CD4-positive, alpha-beta T cell treated with Interleukin-10 for 1 hour (primary cell): Measurements from ENCODE around the gene SLC9B2.
A peak's percentile ranks its signal among the peaks of the same experiment; 100 is the strongest.

Experiments used
- DNase-seq: peaks from one replicate; pipeline ENCODE4 v3.0.0-alpha.2; 2020

Gene SLC9B2

DNA sequence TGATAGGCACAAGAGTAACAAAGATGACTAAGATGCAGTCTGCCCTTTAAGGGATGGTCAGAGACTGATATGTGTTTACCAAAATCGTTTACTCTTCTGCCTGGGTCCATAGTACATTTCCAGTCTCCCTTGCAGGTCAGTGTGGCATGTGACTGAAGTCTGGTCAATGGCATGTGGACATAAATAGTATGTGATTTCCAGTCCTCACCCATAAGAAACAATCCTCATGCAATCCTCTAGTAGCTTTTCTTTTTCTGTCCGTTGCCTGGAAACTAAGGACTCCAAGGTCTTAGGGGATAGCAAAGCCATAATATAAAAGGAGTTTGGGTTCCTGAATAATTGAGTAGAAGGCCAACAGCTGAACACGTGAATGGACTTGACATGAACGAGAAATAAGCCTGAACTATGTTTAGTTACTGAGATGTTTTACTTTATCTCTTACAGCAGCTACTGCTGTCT is 1.1 kb downstream of the SLC9B2 start:
- peak; percentile 8 for DNase-seq

DNA sequence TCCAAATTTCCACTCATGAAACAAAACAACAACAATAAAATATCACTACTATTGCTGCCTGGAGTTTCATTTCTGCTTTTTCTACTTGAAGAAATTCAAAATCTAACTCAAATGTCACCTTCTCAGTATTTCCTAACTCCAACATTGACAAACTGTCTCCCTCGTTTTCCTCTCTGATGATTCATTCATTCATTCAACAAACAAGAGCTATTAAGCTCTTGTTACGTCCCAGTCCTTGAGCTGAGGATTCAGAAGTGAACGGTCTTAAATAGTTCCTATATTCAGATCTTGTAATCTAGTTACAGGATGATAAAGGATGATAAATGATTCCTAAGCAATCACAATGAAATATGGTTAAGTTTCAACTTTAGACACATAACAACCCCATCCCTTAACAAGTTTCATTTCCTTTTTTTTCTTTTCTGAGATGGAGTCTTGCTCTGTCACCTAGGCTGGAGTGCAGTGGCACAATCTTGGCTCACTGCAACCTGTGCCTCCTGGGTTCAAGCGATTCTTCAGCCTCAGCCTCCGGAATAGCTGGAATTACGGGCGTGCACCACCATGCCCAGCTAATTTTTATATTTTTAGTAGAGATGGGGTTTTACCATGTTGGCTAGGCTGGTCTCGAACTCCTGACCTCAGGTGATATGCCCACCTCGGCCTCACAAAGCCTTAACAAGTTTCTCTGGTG is 1.7 kb downstream of the SLC9B2 start:
- no peak for DNase-seq

DNA sequence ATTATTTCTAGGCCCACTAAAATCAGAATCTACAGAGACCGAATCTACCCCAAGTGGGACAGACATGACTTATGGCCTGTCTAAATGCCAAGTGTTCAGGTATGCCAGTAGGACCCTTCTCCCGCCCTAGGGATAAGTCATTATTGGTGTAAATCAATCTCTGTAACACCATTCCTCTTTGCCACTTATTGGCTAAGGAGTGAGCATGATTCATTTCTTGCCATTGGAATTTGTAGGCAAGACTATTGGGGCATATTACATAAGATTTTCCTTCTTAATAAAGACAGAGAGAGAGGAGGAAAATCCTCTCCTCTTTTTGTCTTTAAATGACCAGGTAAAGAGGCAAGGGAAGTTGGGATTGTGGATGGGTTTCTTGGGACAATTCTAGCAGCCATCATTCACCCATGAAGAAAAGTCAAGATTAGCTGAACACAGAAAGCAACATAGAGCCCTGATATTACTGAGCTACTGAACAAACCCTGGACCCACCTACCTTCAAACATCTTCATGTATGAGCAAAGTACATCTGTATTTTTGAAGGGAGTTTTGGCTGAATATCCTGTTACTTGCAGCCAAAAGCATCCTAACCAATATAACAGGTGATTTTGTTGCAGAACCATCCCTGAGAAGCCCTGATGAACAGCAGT is 2.6 kb downstream of the SLC9B2 start:
- no peak for DNase-seq

DNA sequence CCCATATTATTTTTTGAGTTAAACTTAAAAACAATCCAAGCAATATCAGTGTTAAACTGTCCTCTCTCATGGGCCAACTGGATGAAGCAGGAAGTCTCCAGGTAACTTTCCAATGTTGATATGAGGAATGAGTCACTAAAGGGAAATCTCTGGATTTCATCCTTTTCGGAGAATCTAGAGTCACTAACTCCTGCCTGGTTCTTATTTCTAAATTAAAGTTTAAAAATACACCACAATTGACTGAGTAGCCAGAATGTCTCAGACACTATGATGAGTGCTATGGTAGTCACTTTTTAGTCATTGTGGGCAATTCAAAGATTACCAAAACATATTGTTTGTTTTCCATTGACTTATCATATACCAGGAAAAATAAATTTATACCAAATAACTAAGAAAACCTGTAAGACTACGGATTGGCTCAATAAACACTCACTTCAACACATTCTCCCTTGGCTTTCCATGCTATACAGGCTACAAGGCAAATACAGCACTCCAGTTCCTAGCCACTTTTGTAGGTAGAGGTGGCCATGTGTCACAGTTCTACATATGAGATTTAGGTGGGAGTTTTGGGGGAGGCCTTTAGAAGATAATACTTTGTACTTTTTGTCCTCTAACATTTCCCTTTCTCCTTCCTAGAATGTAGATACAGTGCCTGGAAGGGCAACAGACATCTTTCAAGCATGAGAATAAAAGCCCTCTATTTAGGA is 8.6 kb downstream of the SLC9B2 start:
- no peak for DNase-seq

DNA sequence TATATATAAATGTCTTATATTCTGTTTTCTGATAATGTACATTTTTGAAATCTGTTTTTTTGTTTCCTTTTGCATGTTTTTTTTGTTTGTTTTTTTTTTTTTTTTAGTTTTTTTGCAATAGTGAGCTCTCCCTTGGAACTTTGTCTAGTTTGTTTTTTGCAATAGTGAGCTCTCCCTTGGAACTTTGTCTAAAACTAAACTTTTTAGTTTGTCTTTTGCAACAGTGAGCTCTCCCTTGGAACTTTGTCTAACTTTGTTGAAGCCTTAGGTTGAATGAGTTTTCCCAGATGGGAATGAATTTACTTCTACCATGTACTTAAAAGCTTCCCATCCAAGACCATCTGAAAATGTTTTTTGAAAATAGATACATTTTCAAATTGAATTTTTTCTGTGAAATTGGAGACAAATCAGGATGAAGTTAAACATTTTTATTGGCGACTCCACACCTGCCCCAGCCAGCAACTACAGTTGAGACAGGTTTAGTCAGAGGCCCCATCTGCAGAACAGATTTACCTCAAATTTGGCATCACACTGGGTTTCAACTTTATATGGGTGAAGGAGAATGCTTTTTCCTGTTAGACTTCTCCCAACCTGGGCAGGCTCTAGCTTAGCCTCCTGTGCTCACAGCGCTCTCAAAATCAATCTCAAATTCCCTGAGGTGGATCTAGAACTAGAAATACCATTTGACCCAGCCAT is 16.0 kb downstream of the SLC9B2 start:
- DNase-seq = no peak

DNA sequence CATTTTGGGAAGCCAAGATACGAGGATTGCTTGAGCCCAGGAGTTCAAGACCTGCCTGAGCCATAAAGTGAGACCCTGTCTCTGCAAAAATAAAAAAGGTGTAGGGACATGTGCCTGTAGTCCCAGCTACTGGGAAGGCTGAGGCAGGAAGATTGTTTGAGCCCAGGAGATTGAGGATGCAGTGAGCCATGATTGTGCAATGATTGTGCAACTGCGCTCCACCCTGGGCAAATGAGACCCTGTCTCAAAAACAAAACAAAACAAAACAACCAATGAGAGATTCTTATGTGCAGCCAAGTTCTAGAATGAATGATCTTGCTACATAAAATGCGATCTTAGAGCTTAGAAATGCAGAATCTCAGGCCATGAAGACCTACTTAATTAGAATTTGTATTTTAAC is 22.5 kb downstream of the SLC9B2 start:
- DNase-seq = no peak

DNA sequence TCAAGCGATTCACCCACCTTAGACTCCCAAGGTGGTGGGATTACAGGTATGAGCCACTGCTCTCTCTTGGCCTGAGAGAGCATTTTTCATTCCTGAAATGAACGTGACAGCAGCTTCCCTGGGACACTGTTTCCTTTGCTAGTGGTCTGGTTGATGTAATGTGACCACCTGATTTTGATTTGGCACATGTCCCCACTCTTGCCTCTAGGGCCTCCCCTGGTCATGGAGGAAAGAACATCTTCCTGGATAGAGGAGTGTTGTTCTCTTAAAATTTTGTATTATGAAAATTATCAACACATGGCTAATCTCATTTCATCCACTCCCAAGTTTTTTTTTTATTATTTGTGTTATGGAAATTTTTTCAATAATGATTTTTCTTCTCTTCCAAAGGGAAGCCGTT is 23.8 kb downstream of the SLC9B2 start:
- DNase-seq = no peak

DNA sequence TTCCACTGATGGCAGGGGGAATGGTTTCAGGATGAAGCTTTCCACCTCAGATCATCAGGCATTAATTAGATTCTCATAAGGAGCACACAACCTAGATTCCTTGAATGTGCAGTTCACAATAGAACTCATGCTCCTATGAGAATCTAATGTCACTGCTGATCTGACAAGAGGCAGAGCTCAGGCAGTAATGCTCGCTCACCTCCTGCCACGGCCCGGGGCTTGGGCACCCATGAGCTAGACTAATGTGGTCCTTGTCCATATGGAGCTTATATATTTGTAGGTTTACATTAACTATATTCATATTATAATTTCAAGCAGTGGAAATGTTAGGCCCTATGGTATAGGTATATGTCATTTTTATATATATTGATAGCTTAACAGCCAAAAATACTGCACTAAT is 24.4 kb downstream of the SLC9B2 start:
- DNase-seq = no peak

DNA sequence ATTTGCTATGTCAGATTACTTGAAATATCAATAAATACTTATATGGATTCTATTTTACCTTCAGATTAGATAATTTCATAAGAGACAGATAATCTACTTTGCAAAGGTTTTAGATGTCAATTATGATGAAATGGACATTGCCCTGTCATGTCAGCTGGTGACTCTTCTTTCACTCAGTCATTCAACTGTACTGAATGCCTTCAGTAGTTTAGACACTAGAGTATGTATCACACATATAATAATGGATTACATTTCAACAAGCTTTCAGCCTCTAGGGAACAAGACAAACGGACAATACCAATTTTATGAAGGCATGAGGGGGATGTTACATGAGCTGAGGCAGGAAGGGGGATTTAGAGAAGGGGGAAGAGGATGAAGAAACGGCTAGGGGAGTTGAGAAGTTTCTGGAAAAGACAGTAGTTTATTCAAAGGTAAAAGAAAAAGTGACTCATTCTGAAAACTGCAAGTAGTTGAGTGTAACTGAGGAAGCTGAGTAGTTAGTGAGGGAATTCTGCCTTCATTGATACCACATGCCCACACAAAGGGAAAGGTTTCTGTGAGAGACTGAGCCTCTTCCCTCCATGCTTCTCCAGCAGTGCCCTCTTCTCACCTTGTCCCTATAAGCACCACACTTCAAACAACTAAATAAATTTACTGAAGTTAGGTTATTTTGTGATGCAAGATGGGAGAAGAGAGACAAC is 25.7 kb downstream of the SLC9B2 start:
- DNase-seq = no peak

DNA sequence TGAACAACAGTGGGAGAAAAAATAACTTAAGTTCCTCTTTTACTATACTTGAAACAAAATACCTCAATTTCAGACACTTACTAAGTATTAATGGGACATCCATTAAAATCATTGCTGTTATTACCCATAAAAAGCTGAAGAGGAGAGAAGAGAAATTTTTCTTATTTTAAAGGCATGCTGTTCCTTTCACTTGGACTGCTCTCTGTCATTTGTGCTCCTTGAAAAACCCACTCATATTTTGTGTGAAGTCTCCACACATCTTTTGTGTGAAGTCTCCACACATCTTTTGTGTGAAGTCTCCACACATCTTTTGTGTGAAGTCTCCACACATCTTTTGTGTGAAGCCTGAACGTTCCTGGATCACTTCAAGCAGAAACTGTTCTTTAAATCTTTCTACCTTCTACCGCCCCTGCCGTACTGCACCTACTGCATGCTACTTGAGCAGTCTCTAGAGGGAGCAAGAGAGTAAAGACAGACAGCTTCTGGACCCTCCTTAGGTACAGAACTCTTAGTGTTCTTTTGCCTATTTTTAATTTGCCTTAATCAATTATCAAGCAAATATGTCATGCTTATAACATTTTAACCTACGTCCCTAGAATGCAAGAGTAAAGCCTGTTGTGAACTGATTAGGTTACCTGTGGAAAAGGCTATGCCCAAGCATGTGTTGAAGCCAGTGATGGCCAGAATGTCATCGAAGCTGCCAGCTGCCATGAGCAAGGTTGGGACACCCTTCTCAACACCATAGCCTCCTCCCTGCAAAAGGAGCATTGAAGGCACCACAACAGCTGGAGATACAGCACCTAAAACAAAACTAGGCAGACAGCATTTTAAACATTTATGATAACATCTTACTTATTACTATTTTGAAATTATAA is 29.9 kb downstream of the SLC9B2 start:
- peak; percentile 64 for DNase-seq

DNA sequence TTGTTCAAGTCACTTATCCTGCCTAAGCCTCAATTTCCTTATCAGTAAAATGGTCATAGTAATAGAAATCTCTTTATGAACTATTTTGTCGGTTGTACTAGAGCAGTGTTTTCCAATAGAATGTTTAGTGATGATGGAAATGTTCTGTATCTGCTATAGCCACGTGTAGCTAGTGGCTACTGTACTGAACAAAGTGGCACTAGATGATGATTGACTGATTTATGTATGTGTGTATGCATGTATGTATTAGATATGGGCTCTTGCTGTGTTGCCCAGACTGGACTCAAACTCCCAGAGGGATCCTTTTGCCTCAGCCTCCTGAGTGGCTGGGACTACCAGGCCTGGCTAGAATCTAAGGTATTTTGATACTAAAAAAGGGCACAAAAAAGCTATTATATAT is 32.4 kb downstream of the SLC9B2 start:
- DNase-seq = no peak

DNA sequence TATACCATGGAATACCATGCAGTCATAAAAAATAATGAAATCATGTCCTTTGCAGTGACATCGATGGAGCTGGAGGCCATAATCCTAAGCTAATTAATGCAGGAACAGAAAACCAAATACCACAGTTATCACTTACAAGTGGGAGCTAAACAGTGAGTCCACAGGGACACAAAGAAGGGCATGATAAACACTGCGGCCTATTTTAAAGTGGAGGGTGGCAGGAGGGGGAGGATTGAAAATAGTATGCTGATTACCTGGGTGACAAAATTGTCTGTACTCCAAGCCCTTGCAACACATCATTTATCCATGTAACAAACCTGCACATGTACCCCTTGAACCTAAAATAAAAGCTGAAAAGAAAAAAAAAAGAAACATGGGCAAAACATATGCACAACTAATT is 40.4 kb downstream of the SLC9B2 start:
- no peak for DNase-seq

DNA sequence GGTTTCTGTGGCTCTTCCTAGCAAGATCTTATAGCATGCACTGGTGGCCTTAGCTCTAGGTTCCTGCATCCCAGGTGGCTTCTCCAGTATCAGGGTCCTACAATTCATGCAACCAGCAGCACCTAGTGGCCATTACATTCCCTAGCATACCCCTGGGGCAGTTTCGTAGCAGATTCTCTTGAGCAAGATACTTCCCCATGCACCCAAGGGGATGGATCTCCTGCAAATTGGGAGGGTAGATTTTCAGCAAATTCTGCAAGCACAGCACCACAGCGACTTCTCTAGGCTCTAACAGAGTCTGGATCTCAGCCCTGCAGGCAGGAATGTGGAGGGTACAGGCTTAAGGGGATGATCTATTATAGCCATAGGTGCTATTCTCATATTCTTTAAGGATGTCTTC is 44.0 kb downstream of the SLC9B2 start:
- DNase-seq = no peak

DNA sequence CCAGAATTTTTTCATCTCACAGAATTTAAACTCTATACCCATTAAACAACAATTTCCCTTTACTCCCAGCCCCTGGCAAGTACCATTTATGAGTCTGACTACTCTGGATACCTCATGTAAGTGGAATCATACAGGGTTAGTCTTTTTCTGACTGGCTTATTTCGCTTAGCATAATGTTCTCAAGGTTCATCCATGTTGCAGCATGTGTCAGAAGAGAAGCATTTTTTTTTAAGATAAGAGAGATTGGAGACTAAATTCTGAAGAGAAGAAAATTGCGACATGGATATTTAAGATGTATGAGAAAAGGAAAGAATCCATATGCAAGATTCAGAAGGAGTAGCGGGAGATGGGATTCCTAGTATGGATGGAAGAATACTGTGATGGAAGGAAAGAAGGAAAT is 45.8 kb downstream of the SLC9B2 start:
- DNase-seq = no peak

DNA sequence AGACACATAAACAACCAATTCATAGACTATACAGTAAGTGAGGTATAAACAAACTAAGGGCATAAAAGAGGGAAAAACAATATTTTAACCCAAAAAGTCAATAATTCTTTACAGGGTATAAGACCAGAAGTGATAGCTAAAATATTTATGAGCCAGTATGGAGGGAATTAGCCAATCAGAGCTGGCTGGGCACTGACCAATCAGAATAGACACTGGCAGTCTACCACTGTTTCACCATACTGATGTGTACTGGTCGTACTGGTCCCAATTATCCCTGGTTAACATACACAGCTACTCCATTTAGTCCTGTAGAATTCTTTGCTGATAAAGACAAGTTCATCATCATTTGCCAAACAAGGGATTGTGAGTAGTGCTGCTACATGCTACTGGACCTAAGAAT is 47.3 kb downstream of the SLC9B2 start:
- DNase-seq = no peak

DNA sequence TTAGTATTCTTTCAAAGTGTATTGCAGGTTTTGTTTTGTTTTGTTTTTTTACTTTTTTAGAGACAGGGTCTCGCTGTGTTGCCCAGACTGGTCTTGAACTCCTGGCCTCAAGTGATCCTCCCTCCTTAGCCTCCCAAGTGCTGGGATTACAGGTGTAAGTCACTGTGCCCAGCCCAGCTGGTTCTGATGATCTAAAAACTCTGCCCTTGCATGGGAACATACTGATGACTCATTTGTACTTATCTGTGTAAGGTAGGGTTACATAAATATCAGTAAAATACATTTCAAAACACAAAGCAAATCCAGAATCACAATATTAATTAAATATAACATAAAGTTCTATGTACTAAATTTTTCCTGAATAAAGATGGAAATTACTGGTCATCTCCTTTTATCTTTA is 49.7 kb downstream of the SLC9B2 start:
- DNase-seq = no peak

DNA sequence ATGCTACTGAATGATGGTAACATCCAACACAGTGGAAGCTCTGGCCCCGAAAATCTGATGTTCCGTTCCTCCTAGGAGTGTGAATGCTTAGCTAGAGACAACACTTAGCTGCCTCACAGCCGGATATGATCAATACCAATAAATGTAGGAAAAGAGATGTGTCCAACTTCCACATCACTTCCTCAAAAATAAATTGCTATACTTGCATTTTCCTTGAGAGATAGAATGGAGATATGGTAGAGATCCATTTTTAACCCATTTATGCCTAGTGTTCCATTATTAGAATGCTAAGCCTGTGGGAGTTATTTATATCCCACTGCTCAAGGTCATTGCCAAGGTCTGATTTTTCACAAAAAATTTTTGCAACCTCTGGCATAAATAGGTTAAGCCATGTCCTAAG is 51.6 kb downstream of the SLC9B2 start:
- DNase-seq = no peak

DNA sequence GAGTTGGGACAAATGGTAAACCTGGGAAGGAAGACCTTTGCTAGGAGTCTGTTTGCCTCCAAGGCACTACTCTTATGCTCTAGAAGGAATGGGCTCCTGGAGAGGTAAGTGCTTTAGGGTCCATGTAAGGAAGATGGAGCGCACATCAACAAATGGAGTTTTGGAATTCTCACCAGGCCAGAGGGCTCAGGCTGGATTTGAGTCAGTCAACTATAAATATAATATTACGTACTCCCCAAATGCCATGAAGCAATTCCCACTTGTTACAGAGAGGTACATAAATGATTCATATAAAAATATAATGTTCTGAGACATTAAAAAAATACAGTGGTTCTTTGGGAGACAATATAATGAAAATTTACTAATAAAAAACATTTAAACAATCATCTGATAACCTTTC is 55.4 kb downstream of the SLC9B2 start:
- DNase-seq = no peak

DNA sequence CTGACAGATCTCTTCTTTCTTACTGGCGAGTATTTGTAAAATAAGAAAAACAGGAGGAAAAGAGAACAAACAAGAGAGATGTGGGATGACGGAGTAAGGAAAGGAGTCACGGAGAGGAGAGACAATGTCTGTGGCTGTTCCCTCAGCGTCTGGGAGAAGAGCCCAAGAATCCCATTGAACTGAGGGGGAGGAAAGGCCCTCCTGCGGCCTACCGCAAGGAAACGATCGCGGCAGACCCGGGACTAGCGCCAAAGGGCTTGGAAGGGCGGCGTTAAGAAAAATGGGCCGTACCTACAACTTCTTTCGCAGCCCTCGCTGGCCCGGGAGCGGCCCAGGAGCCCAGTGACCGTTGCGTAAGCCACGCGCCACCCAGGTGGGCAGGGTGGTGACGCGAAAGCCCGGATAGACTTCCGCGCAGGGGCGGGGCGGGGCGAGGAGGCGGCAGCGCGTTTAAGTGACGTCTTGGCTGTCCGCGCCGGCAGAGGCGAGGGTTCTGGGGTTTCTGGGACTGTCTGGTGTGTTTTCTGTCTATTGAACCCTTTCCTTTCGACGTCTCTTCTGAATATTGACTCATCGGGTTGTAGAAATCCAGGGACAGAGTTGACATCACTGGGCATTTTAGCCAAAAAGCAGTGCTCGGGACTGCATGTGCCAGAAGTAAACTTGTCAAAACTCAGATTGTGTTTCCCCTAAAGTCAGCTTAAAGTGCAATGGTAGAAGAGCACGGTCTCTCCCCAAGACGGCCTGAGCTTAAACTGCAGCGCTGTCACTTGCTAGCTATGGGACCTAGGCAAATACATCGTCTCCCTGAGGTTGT is 57.0 kb downstream of the SLC9B2 start, which contains the start of gene SLC9B1:
Gene SLC9B1 (minus strand): TSS at position 398 of the 817 bp plus-strand sequence. CDS start 27,994 bp downstream, outside the sequence.
- DNase-seq = peak; percentile 95

DNA sequence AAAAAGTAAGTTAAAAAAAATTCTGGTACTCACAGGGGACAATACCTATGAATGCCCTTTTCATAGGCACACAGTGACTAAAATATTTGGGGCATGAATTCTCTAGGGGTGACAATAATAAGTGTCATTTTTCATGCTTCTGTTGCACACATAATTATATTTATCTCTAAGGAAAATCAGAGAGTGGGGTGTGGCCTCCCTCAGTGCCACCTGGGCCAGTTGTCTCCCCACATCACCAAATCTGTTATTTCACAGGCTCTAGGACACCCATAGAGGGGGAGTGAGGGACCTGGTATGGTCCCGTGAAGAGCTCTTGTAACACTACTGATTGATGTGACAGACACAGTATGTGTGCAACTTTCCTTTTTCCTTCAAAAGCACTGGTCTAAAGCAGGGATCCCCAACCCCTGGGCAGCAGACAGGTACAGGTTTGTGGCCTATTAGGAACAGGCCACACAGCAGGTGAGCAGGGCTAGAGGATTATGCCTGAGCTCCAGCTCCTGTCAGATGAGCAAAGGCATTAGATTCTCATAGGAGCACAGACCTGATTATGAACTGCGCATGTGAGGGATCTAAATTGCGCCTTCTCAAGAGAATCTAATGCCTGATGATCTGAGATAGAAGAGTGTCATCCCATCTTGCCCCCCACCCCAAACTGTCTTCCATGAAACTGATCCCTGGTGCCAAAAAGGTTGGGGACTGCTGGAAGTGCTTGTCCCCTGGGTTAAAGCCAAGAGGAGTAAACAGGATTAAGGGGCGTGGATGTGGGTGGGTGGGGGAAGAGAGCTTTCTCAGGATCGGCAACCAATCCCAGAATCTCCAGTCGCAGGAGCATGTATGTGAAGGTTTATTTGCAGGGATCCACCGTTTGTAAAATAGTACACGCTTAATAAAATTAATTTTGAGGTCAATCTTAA is 57.9 kb downstream of the SLC9B2 start:
- peak; percentile 8 for DNase-seq
